CD14-positive monocyte (primary cell): ENCODE data around the gene NRG4. TPM values are rescaled to one million over a fixed set of nuclear protein-coding genes. Genes with fewer than 3 reads are reported as not detected.
"Not testable (repeated sequence)": the region's sequence is repeated elsewhere in the genome, so short reads cannot be mapped to it uniquely, and the experiment has no call there.

Experiments
- DNase-seq, 3 donors: peaks; one replicate each; pipeline ENCODE4 v3.0.0-alpha.2; 2011 to 2022
- H2AFZ ChIP-seq: 2 replicates; pipeline ENCODE4 v1.6.0; 2012; ENCODE audit warnings: mild to moderate bottlenecking, low read depth, low read length, inconsistent platforms; ENCODE audit not compliant: insufficient read depth, poor library complexity, severe bottlenecking
- H3K27ac ChIP-seq, 2 donors: 1 replicate in 1 of 2; 2 replicates in 1 of 2; pipeline ENCODE4 v1.5.1; 2012 to 2013; ENCODE audit warnings: low read length in 2 of 2, control low read depth in 1 of 2, inconsistent platforms in 1 of 2, low read depth in 1 of 2, mild to moderate bottlenecking in 1 of 2
- H3K27me3 ChIP-seq, 2 donors: one replicate each; pipeline versions ENCODE4 v1.6.0 to v1.6.1; 2011 to 2013; ENCODE audit warnings: low read length in 2 of 2; ENCODE audit not compliant: control insufficient read depth in 2 of 2, insufficient read depth in 2 of 2
- H3K36me3 ChIP-seq, 2 donors: replicated peaks in 1 of 2; 1 replicate in 1 of 2; 2 replicates in 1 of 2; pipeline versions ENCODE4 v1.5.1 to v1.6.1; 2012 to 2013; ENCODE audit warnings: low read length in 2 of 2, control low read depth in 1 of 2, inconsistent platforms in 1 of 2, mild to moderate bottlenecking in 1 of 2; ENCODE audit not compliant: insufficient read depth in 2 of 2, control insufficient read depth in 1 of 2
- H3K4me1 ChIP-seq, 2 donors: 1 replicate in 1 of 2; 2 replicates in 1 of 2; pipeline versions ENCODE4 v1.5.1 to v1.6.1; 2012 to 2013; ENCODE audit warnings: low read length in 2 of 2, control low read depth in 1 of 2, inconsistent platforms in 1 of 2, mild to moderate bottlenecking in 1 of 2, moderate library complexity in 1 of 2; ENCODE audit not compliant: insufficient read depth in 2 of 2, control insufficient read depth in 1 of 2
- H3K4me2 ChIP-seq: replicated peaks from 2 replicates; pipeline ENCODE3; 2012; ENCODE audit warnings: low read length, moderate library complexity, mild to moderate bottlenecking; ENCODE audit not compliant: poor library complexity, severe bottlenecking; ENCODE audit errors: extremely low read depth
- H3K4me3 ChIP-seq, 3 experiments: fragments of 200-600 bp in 1 of 3; sonication (generic) in 1 of 3; replicated peaks in 1 of 3; 1 replicate in 2 of 3; 2 replicates in 1 of 3; pipeline ENCODE4 v1.5.1; 2011 to 2013; ENCODE audit warnings: low read length in 3 of 3, mild to moderate bottlenecking in 3 of 3, control low read depth in 2 of 3, low read depth in 2 of 3, inconsistent platforms in 1 of 3, moderate library complexity in 1 of 3
- H3K79me2 ChIP-seq: 2 replicates; pipeline ENCODE4 v1.6.0; 2012; ENCODE audit warnings: mild to moderate bottlenecking, control low read depth, inconsistent platforms, low read length, moderate library complexity; ENCODE audit not compliant: insufficient read depth
- H3K9ac ChIP-seq: 2 replicates; pipeline ENCODE4 v1.6.0; 2017; ENCODE audit warnings: low read length, mild to moderate bottlenecking; ENCODE audit not compliant: insufficient read depth, poor library complexity, severe bottlenecking
- H3K9me3 ChIP-seq, 2 donors: replicated peaks in 1 of 2; 1 replicate in 1 of 2; 2 replicates in 1 of 2; pipeline versions ENCODE4 v1.5.1 to v1.6.1; 2012 to 2013; ENCODE audit warnings: low read length in 2 of 2, control low read depth in 1 of 2; ENCODE audit not compliant: control insufficient read depth in 1 of 2, insufficient read depth in 1 of 2
- H4K20me1 ChIP-seq: 2 replicates; pipeline ENCODE4 v1.6.0; 2012; ENCODE audit warnings: mild to moderate bottlenecking, low read length, control low read depth, moderate library complexity; ENCODE audit not compliant: insufficient read depth
- H3K27ac Mint-ChIP-seq, 7 donors: one replicate each; pipeline ENCODE4 v1.8.0; 2020; ENCODE audit warnings: mild to moderate bottlenecking in 7 of 7, mixed read lengths in 7 of 7, moderate library complexity in 6 of 7, inconsistent platforms in 2 of 7
- H3K27me3 Mint-ChIP-seq, 3 donors: one replicate each; pipeline ENCODE4 v1.8.0; 2021 to 2022; ENCODE audit warnings: low read depth in 3 of 3, mild to moderate bottlenecking in 3 of 3, mixed read lengths in 3 of 3, moderate library complexity in 3 of 3, inconsistent platforms in 1 of 3
- H3K36me3 Mint-ChIP-seq, 2 donors: one replicate each; pipeline ENCODE4 v1.8.0; 2020; ENCODE audit warnings: mixed read lengths in 2 of 2, inconsistent platforms in 1 of 2, mild to moderate bottlenecking in 1 of 2
- H3K4me1 Mint-ChIP-seq: one replicate; pipeline ENCODE4 v1.8.0; 2020; ENCODE audit warnings: mild to moderate bottlenecking, mixed read lengths
- H3K4me3 Mint-ChIP-seq, 2 donors: one replicate each; pipeline ENCODE4 v1.8.0; 2020; ENCODE audit warnings: mild to moderate bottlenecking in 2 of 2, mixed read lengths in 2 of 2, moderate library complexity in 1 of 2
- H3K9me3 Mint-ChIP-seq, 7 donors: one replicate each; pipeline ENCODE4 v1.8.0; 2020 to 2022; ENCODE audit warnings: mixed read lengths in 7 of 7, mild to moderate bottlenecking in 6 of 7, moderate library complexity in 6 of 7, inconsistent platforms in 2 of 7
- WGBS: methylation state at CpG from one replicate; pipeline ENCODE4 v1.1.5; 2013; ENCODE audit warnings: missing lambda C conversion rate; ENCODE audit not compliant: insufficient coverage; 5-methylcytosine and 5-hydroxymethylcytosine counted together
- intact Hi-C, 2 donors: fragments of 100-400 bp; cut with micrococcal nuclease; formaldehyde crosslinking; loops; one replicate each; pipeline versions ENCODE4 v1.15.0 to v1.15.1; 2023
- polyA plus RNA-seq, 3 donors: library from polyadenylated mRNA; depleted of rRNA in 1 of 3; unstranded in 2 of 3; stranded (reverse) in 1 of 3; fragments of 300-500 nt in 2 of 3; fragments of >200 nt in 1 of 3; fragmentation: Illumina TruSeq in 2 of 3; gene quantifications; 1 replicate in 2 of 3; 2 replicates in 1 of 3; pipeline ENCODE4 v1.2.3, GENCODE V29; 2012 to 2021
- TF ChIP-seq, protein P1 (sequence below): fragments of 200-600 bp; IDR thresholded peaks from one replicate; pipeline ENCODE4 v1.8.0; 2022; ENCODE audit warnings: antibody characterized with exemption, mild to moderate bottlenecking

The NRG4 gene
- polyA plus RNA-seq, 3 donors = 0.13 to 0.44 (median 0.20) TPM

DNA sequence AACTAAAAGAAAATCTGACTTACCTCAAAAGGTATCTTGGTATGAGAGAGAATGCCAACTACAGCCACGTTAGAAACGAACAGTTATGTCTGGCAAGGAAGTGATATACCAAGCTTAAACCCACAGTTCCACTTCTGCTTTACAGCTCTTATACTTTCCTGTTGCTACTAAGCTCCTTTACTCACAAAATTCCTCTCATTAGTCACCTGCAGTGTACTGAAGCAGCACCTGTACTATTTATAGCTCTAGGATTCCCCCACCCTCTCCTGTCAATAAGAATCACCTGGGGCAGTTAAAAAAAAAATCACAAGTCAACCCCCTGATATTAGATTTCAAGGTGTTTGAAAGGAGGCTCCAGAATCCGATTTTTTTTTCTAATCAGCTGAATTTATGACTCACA is 44.7 kb upstream of the NRG4 start:
- no CpG with 5 or more reads among the region's 3 CpGs for WGBS
- peak overlapping the region; percentile 77 for H3K4me2 ChIP-seq
- H3K79me2 ChIP-seq = peaks cover 16% of the 10 kb centered on the region
- TF ChIP-seq, protein P1, sequence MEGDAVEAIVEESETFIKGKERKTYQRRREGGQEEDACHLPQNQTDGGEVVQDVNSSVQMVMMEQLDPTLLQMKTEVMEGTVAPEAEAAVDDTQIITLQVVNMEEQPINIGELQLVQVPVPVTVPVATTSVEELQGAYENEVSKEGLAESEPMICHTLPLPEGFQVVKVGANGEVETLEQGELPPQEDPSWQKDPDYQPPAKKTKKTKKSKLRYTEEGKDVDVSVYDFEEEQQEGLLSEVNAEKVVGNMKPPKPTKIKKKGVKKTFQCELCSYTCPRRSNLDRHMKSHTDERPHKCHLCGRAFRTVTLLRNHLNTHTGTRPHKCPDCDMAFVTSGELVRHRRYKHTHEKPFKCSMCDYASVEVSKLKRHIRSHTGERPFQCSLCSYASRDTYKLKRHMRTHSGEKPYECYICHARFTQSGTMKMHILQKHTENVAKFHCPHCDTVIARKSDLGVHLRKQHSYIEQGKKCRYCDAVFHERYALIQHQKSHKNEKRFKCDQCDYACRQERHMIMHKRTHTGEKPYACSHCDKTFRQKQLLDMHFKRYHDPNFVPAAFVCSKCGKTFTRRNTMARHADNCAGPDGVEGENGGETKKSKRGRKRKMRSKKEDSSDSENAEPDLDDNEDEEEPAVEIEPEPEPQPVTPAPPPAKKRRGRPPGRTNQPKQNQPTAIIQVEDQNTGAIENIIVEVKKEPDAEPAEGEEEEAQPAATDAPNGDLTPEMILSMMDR = no peak
- no peaks in the 10 kb centered on the region for H3K36me3 ChIP-seq
- Mint-ChIP-seq H3K36me3 (peaks cover 0 to 2% of the 10 kb centered on the region in 2 donors), H3K9me3 (peaks cover 0 to 6% (median 0%) of the 10 kb centered on the region in 7 donors), H3K4me3 (peak overlapping the region; percentile 70 to 83), H3K4me1 (peaks cover 31% of the 10 kb centered on the region), H3K27me3 (peaks cover 22 to 35% (median 34%) of the 10 kb centered on the region in 3 donors), H3K27ac (peak overlapping the region in 6 of 7 donors; percentile 13 to 81 (median 65))
- peak overlapping the region; percentile 71 for H2AFZ ChIP-seq
- H3K4me3 ChIP-seq = peak overlapping the region; percentile 48 to 85 (median 78)
- peaks cover 24 to 33% of the 10 kb centered on the region in 2 donors for H3K27me3 ChIP-seq
- H3K27ac ChIP-seq = peak overlapping the region in 1 of 2 donors; percentile 73
- no peaks in the 10 kb centered on the region for H4K20me1 ChIP-seq
- intact Hi-C loops = loop anchor here (2.0 to 5.0 kb wide), 2 partner anchors 80 to 82 kb away; no protein-coding TSS in a partner anchor
- no peaks in the 10 kb centered on the region for H3K9me3 ChIP-seq
- peak overlapping the region; percentile 38 for H3K9ac ChIP-seq
- DNase-seq = peak; percentile 25 to 73 (median 67)
- peaks cover 25 to 32% of the 10 kb centered on the region in 2 donors for H3K4me1 ChIP-seq

DNA sequence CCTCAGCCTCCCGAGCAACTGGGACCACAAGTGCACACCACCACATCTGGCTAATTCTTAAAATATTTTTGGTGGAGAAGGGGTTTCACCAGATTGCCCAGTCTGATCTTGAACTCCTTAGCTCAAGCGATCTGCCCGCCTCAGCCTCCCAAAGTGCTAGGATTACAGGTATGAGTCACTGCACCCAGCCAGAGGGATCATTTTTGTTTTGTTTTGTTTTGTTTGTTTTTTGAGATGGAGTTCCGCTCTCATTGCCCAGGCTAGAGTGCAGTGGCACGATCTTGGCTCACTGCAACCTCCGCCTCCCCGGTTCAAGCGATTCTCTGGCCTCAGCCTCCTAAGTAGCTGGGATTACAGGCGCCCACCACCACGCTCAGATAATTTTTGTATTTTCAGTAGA is 42.0 kb upstream of the NRG4 start:
- Histone ChIP-seq H3K4me1 (peaks cover 17 to 22% of the 10 kb centered on the region in 2 donors), H3K27me3 (peaks cover 10 to 12% of the 10 kb centered on the region in 2 donors), H3K79me2 (peaks cover 16% of the 10 kb centered on the region)
- DNase-seq, H3K36me3 Mint-ChIP-seq, intact Hi-C loops, H3K9me3 ChIP-seq, H3K4me3 ChIP-seq, H4K20me1 ChIP-seq, H3K27ac ChIP-seq, H3K9me3 Mint-ChIP-seq, H3K27ac Mint-ChIP-seq, H2AFZ ChIP-seq, H3K9ac ChIP-seq, H3K36me3 ChIP-seq, H3K4me2 ChIP-seq, H3K4me3 Mint-ChIP-seq: not testable (repeated sequence)
- 100% methylated on average over 7 of the region's 10 CpGs for WGBS
- H3K4me1 Mint-ChIP-seq = peaks cover 26% of the 10 kb centered on the region
- H3K27me3 Mint-ChIP-seq = peaks cover 7 to 15% (median 12%) of the 10 kb centered on the region in 3 donors
